Parathyroid adenoma (tissue), 2 donors: ENCODE measurements around the gene CUL2.

Experiments used
- H2AFZ ChIP-seq: fragments of 300-600 bp; sonication (generic); one replicate; pipeline ENCODE4 v1.7.0; 2017; ENCODE audit warnings: antibody characterized with exemption, mild to moderate bottlenecking
- H3K27ac ChIP-seq: fragments of 300-600 bp; sonication (generic); one replicate; pipeline ENCODE4 v1.7.0; 2017
- H3K27me3 ChIP-seq: fragments of 300-600 bp; sonication (generic); one replicate; pipeline ENCODE4 v1.7.0; 2017; ENCODE audit warnings: low read length; ENCODE audit not compliant: control insufficient read depth, insufficient read depth
- H3K36me3 ChIP-seq: fragments of 300-600 bp; sonication (generic); one replicate; pipeline ENCODE4 v1.7.0; 2017; ENCODE audit warnings: low read length; ENCODE audit not compliant: control insufficient read depth, insufficient read depth
- H3K4me1 ChIP-seq: fragments of 300-600 bp; sonication (generic); one replicate; pipeline ENCODE4 v1.7.0; 2017; ENCODE audit warnings: control low read depth
- H3K4me2 ChIP-seq: fragments of 300-600 bp; sonication (generic); one replicate; pipeline ENCODE4 v1.7.0; 2017; ENCODE audit warnings: low read length
- H3K4me3 ChIP-seq: fragments of 300-600 bp; sonication (generic); one replicate; pipeline ENCODE4 v1.7.0; 2017; ENCODE audit warnings: low read depth, low read length
- H3K79me2 ChIP-seq: fragments of 300-600 bp; sonication (generic); one replicate; pipeline ENCODE4 v1.7.0; 2017; ENCODE audit warnings: control low read depth
- H3K9ac ChIP-seq: fragments of 300-600 bp; sonication (generic); one replicate; pipeline ENCODE4 v1.7.0; 2017; ENCODE audit warnings: mild to moderate bottlenecking
- H3K9me3 ChIP-seq: fragments of 300-600 bp; sonication (generic); one replicate; pipeline ENCODE4 v1.7.0; 2017; ENCODE audit warnings: low read length; ENCODE audit not compliant: control insufficient read depth
- CTCF ChIP-seq: fragments of 300-600 bp; sonication (generic); IDR thresholded peaks from one replicate; pipeline ENCODE4 v1.7.0; 2017; ENCODE audit warnings: antibody characterized with exemption, mild to moderate bottlenecking
- donor health status: primary hyperparathyroidism.

CUL2 gene

GRCh38 chr10:35112571-35112970, 22.4 kb upstream of the CUL2 start:
- no peaks in the 10 kb centered on the region for H3K9me3 ChIP-seq

GRCh38 chr10:35103882-35104281, 13.7 kb upstream of the CUL2 start:
- Histone ChIP-seq H3K4me2 (no peak overlapping the region), H3K27ac (no peak overlapping the region), H3K4me1 (no peaks in the 10 kb centered on the region), H3K4me3 (no peak overlapping the region), H3K9me3 (no peaks in the 10 kb centered on the region), H3K36me3 (no peaks in the 10 kb centered on the region), H3K27me3 (no peaks in the 10 kb centered on the region), H3K79me2 (no peaks in the 10 kb centered on the region), H2AFZ (no peak overlapping the region), H3K9ac (no peak overlapping the region)
- no peak for TF ChIP-seq CTCF

More at GRCh38 chr10:35112571-35112970, 22.4 kb upstream of the CUL2 start:
- no peak overlapping the region for H2AFZ ChIP-seq
- no peak overlapping the region for H3K27ac ChIP-seq
- no peaks in the 10 kb centered on the region for H3K36me3 ChIP-seq
- no peak for TF ChIP-seq CTCF
- H3K27me3 ChIP-seq, result no peaks in the 10 kb centered on the region
- H3K4me3 ChIP-seq, result no peak overlapping the region
- no peaks in the 10 kb centered on the region for H3K4me1 ChIP-seq
- no peak overlapping the region for H3K9ac ChIP-seq
- no peak overlapping the region for H3K4me2 ChIP-seq
- no peaks in the 10 kb centered on the region for H3K79me2 ChIP-seq

GRCh38 chr10:35097510-35097909, 7.4 kb upstream of the CUL2 start:
- Histone ChIP-seq H3K9ac (no peak overlapping the region), H3K9me3 (no peaks in the 10 kb centered on the region), H3K4me2 (no peak overlapping the region), H3K27me3 (no peaks in the 10 kb centered on the region), H3K4me3 (no peak overlapping the region), H3K36me3 (no peaks in the 10 kb centered on the region), H3K4me1 (no peaks in the 10 kb centered on the region), H2AFZ (no peak overlapping the region), H3K79me2 (no peaks in the 10 kb centered on the region), H3K27ac (no peak overlapping the region)
- no peak for TF ChIP-seq CTCF

GRCh38 chr10:35096312-35096711, 6.2 kb upstream of the CUL2 start:
- no peaks in the 10 kb centered on the region for H3K9me3 ChIP-seq
- H3K27ac ChIP-seq, result no peak overlapping the region
- H3K27me3 ChIP-seq, result no peaks in the 10 kb centered on the region
- H3K36me3 ChIP-seq, result no peaks in the 10 kb centered on the region
- H3K79me2 ChIP-seq, result no peaks in the 10 kb centered on the region
- no peak overlapping the region for H3K4me3 ChIP-seq
- H3K9ac ChIP-seq, result no peak overlapping the region
- no peak overlapping the region for H2AFZ ChIP-seq
- H3K4me1 ChIP-seq, result no peaks in the 10 kb centered on the region
- H3K4me2 ChIP-seq, result no peak overlapping the region
- no peak for TF ChIP-seq CTCF

GRCh38 chr10:35092851-35093250, 2.7 kb upstream of the CUL2 start:
- Histone ChIP-seq H3K27me3 (no peaks in the 10 kb centered on the region), H3K36me3 (no peaks in the 10 kb centered on the region), H3K79me2 (peaks cover 22% of the 10 kb centered on the region), H3K9me3 (no peaks in the 10 kb centered on the region), H2AFZ (no peak overlapping the region), H3K4me1 (peaks cover 16% of the 10 kb centered on the region), H3K4me3 (no peak overlapping the region), H3K4me2 (no peak overlapping the region), H3K9ac (no peak overlapping the region), H3K27ac (no peak overlapping the region)
- no peak for TF ChIP-seq CTCF
